Vagina (tissue), 2 donors: ENCODE data around the gene LSP1. TPM values are rescaled to one million over a fixed set of nuclear protein-coding genes. Genes with fewer than 3 reads are reported as not detected.
A peak's percentile ranks its signal among the peaks of the same experiment; 100 is the strongest.
"Not testable (repeated sequence)": the region's sequence is repeated elsewhere in the genome, so short reads cannot be mapped to it uniquely, and the experiment has no call there.

Experiments
- DNase-seq, 2 donors: peaks; one replicate each; pipeline ENCODE4 v3.0.0-alpha.2; 2017; ENCODE audit errors: extremely low spot score in 2 of 2
- H3K27ac ChIP-seq: fragments of 200-600 bp; sonication (generic); one replicate; pipeline ENCODE4 v1.5.1; 2019
- H3K27me3 ChIP-seq: fragments of 200-600 bp; sonication (generic); one replicate; pipeline ENCODE4 v1.5.1; 2019
- H3K36me3 ChIP-seq, 2 donors: fragments of 200-600 bp; sonication (generic); one replicate each; pipeline ENCODE4 v1.5.1; 2017 to 2019
- H3K4me1 ChIP-seq: fragments of 200-600 bp; sonication (generic); one replicate; pipeline ENCODE4 v1.5.1; 2019
- H3K4me3 ChIP-seq, 2 donors: fragments of 200-600 bp; sonication (generic); 1 replicate in 1 of 2; 2 replicates in 1 of 2; pipeline ENCODE4 v1.5.1; 2016 to 2019
- H3K9me3 ChIP-seq: fragments of 200-600 bp; sonication (generic); one replicate; pipeline ENCODE4 v1.5.1; 2019
- CTCF ChIP-seq, 3 experiments: fragments of 450-650 bp in 2 of 3; fragments of 200-600 bp in 1 of 3; sonication (generic) in 1 of 3; IDR thresholded peaks; one replicate each; pipeline ENCODE4 v1.5.1; 2017 to 2019; ENCODE audit warnings: antibody characterized with exemption in 3 of 3, mild to moderate bottlenecking in 2 of 3, moderate library complexity in 2 of 3
- POLR2A ChIP-seq, 2 donors: fragments of 450-650 bp; IDR thresholded peaks; one replicate each; pipeline ENCODE4 v1.6.1; 2017; ENCODE audit warnings: antibody characterized with exemption in 2 of 2, mild to moderate bottlenecking in 2 of 2, moderate library complexity in 2 of 2
- POLR2AphosphoS5 ChIP-seq, 2 donors: sonication (generic); formaldehyde crosslinking; IDR thresholded peaks; one replicate each; pipeline ENCODE4 v1.9.0; 2017; ENCODE audit warnings: antibody characterized with exemption in 2 of 2, mild to moderate bottlenecking in 2 of 2, low read depth in 1 of 2; ENCODE audit not compliant: insufficient read depth in 1 of 2
- intact Hi-C: fragments of 100-400 bp; cut with DNase I; formaldehyde crosslinking; loops from one replicate; pipeline ENCODE4 v1.15.1; 2023
- total RNA-seq: library from RNA; depleted of rRNA; stranded (reverse); fragments of >200 nt; gene quantifications from one replicate; pipeline ENCODE4 v1.2.3, GENCODE V29; 2016

LSP1 gene
- total RNA-seq, 1 donor from 2014 or later: 32.7 TPM

- no peaks in the 10 kb centered on the region for H3K27me3 ChIP-seq
- TF ChIP-seq POLR2A (IDR thresholded peaks at IDR 0.05) (no peak), CTCF (IDR thresholded peaks at IDR 0.05) (no peak), POLR2AphosphoS5 (IDR thresholded peaks at IDR 0.05; ENCODE audit: insufficient read depth in 1 of 2, low read depth in 1 of 2) (no peak)
- no peak overlapping the region for H3K27ac ChIP-seq
- peaks cover 11% of the 10 kb centered on the region for H3K4me1 ChIP-seq
- H3K4me3 ChIP-seq: no peak overlapping the region
- H3K9me3 ChIP-seq: no peaks in the 10 kb centered on the region
- intact Hi-C loops: no loop called here
- DNase-seq: no peak
- no peaks in the 10 kb centered on the region for H3K36me3 ChIP-seq
Measured at GRCh38 chr11:1936781-1937615, 84.1 kb downstream of the LSP1 start.

- Histone ChIP-seq H3K4me1 (peaks cover 11% of the 10 kb centered on the region), H3K36me3 (no peaks in the 10 kb centered on the region), H3K9me3 (no peaks in the 10 kb centered on the region), H3K27me3 (no peaks in the 10 kb centered on the region), H3K4me3 (no peak overlapping the region), H3K27ac (no peak overlapping the region)
- intact Hi-C loops: no loop called here
- TF ChIP-seq POLR2A (IDR thresholded peaks at IDR 0.05) (no peak), CTCF (IDR thresholded peaks at IDR 0.05) (no peak)
- DNase-seq: no peak
Measured at GRCh38 chr11:1937616-1938342, 84.9 kb downstream of the LSP1 start.

GRCh38 chr11:1938343-1939005, 85.6 kb downstream of the LSP1 start:
- Histone ChIP-seq H3K4me1 (peaks cover 11% of the 10 kb centered on the region), H3K27ac (peak overlapping the region; percentile 53), H3K36me3 (no peaks in the 10 kb centered on the region), H3K27me3 (no peaks in the 10 kb centered on the region), H3K4me3 (no peak overlapping the region), H3K9me3 (no peaks in the 10 kb centered on the region)
- intact Hi-C loops: no loop called here
- no peak for DNase-seq
- TF ChIP-seq POLR2AphosphoS5 (IDR thresholded peaks at IDR 0.05; ENCODE audit: insufficient read depth in 1 of 2, low read depth in 1 of 2): no peak
- TF ChIP-seq CTCF (IDR thresholded peaks at IDR 0.05): no peak
- no peak for TF ChIP-seq POLR2A (IDR thresholded peaks at IDR 0.05)

- peaks cover 11% of the 10 kb centered on the region for H3K4me1 ChIP-seq
- H3K27ac ChIP-seq: peak overlapping the region; percentile 53
- H3K9me3 ChIP-seq: no peaks in the 10 kb centered on the region
- H3K27me3 ChIP-seq: no peaks in the 10 kb centered on the region
- no peak overlapping the region for H3K4me3 ChIP-seq
- intact Hi-C loops: no loop called here
- no peak for TF ChIP-seq POLR2AphosphoS5 (IDR thresholded peaks at IDR 0.05; ENCODE audit: insufficient read depth in 1 of 2, low read depth in 1 of 2)
- no peak for TF ChIP-seq POLR2A (IDR thresholded peaks at IDR 0.05)
- no peak for TF ChIP-seq CTCF (IDR thresholded peaks at IDR 0.05)
- DNase-seq: no peak
- no peaks in the 10 kb centered on the region for H3K36me3 ChIP-seq
Measured at GRCh38 chr11:1939006-1939625, 86.2 kb downstream of the LSP1 start.

GRCh38 chr11:1939788-1940187, 86.9 kb downstream of the LSP1 start:
- DNase-seq, H3K36me3 ChIP-seq, intact Hi-C loops, H3K9me3 ChIP-seq, H3K27ac ChIP-seq, H3K4me3 ChIP-seq, H3K27me3 ChIP-seq: not testable (repeated sequence)
- peaks cover 11% of the 10 kb centered on the region for H3K4me1 ChIP-seq
